Measurements from ENCODE around the gene CPNE4.

The CPNE4 gene

DNA sequence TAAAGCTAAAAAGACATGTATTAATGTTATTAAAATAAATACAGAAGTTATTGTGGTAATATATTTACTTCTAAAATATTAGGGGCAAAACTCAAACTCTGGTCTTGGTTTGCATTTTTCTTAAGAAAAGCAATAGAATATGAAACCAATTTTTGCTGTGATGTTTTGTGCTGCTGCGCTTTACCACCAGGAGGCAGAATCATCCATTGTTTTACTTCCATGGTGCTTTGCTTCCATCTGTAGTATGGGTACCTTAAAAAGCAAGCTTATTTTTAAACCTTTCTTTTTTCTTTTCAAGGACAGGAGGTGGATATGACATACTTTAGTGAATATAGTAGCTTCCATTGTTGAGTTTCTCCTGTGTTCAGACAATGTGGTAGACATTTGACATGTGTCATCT, 485.5 kb downstream of the CPNE4 start:
- no peak overlapping the region for H3K4me3 ChIP-seq (ENCODE audit: severe bottlenecking)
- no peaks in the 10 kb centered on the region for H3K9me3 ChIP-seq (ENCODE audit: severe bottlenecking)
- DNase-seq (ENCODE audit: low spot score): no peak
- no peak for ATAC-seq (ENCODE audit: low read depth)
- peaks cover 4% of the 10 kb centered on the region for H3K27me3 ChIP-seq (ENCODE audit: insufficient read depth, poor library complexity, severe bottlenecking)
- TF ChIP-seq, protein P1, sequence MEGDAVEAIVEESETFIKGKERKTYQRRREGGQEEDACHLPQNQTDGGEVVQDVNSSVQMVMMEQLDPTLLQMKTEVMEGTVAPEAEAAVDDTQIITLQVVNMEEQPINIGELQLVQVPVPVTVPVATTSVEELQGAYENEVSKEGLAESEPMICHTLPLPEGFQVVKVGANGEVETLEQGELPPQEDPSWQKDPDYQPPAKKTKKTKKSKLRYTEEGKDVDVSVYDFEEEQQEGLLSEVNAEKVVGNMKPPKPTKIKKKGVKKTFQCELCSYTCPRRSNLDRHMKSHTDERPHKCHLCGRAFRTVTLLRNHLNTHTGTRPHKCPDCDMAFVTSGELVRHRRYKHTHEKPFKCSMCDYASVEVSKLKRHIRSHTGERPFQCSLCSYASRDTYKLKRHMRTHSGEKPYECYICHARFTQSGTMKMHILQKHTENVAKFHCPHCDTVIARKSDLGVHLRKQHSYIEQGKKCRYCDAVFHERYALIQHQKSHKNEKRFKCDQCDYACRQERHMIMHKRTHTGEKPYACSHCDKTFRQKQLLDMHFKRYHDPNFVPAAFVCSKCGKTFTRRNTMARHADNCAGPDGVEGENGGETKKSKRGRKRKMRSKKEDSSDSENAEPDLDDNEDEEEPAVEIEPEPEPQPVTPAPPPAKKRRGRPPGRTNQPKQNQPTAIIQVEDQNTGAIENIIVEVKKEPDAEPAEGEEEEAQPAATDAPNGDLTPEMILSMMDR (IDR thresholded peaks at IDR 0.05; ENCODE audit: poor library complexity, severe bottlenecking): peak; percentile 15
- H3K36me3 ChIP-seq (ENCODE audit: low read depth): no peaks in the 10 kb centered on the region
- no peak overlapping the region for H3K27ac ChIP-seq (ENCODE audit: poor library complexity, severe bottlenecking)
- no peaks in the 10 kb centered on the region for H3K4me1 ChIP-seq (ENCODE audit: insufficient read depth, poor library complexity, severe bottlenecking)

DNA sequence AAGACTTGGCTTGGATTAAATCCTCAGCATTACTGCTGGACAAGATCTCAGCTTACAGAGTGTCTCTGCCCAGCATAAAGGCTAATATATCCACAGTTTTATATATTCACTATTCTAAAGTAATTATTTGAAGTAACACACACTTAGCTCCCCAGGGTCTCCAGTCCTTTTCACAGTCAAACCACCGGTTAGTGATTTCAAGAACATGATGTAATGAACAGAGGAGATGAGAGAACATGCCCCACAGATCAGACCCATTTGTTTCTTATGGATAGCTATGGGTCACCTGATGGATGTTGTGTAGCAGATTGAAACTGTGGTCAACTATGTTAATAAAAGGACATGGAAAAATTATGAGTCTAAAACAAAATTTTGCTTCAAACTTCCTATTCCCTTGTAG, 487.2 kb downstream of the CPNE4 start:
- Histone ChIP-seq H3K27ac (ENCODE audit: poor library complexity, severe bottlenecking) (no peak overlapping the region), H3K9me3 (ENCODE audit: severe bottlenecking) (no peaks in the 10 kb centered on the region), H3K4me1 (ENCODE audit: insufficient read depth, poor library complexity, severe bottlenecking) (peaks cover 5% of the 10 kb centered on the region), H3K4me3 (ENCODE audit: severe bottlenecking) (no peak overlapping the region), H3K36me3 (ENCODE audit: low read depth) (no peaks in the 10 kb centered on the region), H3K27me3 (ENCODE audit: insufficient read depth, poor library complexity, severe bottlenecking) (peaks cover 1% of the 10 kb centered on the region)
- ATAC-seq (ENCODE audit: low read depth) (no peak), DNase-seq (ENCODE audit: low spot score) (no peak)
- TF ChIP-seq, protein P1 (IDR thresholded peaks at IDR 0.05; ENCODE audit: poor library complexity, severe bottlenecking): no peak

DNA sequence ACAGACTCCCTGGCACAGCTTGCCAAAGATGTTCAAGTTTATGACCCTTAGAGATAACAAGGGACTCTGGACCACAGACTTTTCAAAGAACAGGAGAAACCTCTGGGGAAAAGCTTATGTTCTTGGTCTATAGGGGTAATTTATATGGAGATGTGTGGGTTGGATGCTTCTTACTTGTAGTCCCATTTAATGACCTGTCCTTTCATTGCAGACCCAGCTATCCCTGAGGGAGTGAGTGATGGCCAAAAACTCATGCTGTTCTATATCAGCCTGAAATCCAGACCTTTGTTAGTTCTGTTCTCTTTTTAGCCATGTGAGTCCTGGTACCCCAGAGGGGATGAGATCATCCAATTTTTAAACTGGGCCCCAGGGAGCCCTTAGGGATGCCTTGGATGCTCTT, 488.4 kb downstream of the CPNE4 start:
- Histone ChIP-seq H3K27me3 (ENCODE audit: insufficient read depth, poor library complexity, severe bottlenecking) (no peaks in the 10 kb centered on the region), H3K27ac (ENCODE audit: poor library complexity, severe bottlenecking) (no peak overlapping the region), H3K9me3 (ENCODE audit: severe bottlenecking) (no peaks in the 10 kb centered on the region), H3K4me1 (ENCODE audit: insufficient read depth, poor library complexity, severe bottlenecking) (peaks cover 5% of the 10 kb centered on the region), H3K4me3 (ENCODE audit: severe bottlenecking) (no peak overlapping the region), H3K36me3 (ENCODE audit: low read depth) (no peaks in the 10 kb centered on the region)
- TF ChIP-seq, protein P1 (IDR thresholded peaks at IDR 0.05; ENCODE audit: poor library complexity, severe bottlenecking): no peak
- DNase-seq (ENCODE audit: low spot score) (no peak), ATAC-seq (ENCODE audit: low read depth) (no peak)

DNA sequence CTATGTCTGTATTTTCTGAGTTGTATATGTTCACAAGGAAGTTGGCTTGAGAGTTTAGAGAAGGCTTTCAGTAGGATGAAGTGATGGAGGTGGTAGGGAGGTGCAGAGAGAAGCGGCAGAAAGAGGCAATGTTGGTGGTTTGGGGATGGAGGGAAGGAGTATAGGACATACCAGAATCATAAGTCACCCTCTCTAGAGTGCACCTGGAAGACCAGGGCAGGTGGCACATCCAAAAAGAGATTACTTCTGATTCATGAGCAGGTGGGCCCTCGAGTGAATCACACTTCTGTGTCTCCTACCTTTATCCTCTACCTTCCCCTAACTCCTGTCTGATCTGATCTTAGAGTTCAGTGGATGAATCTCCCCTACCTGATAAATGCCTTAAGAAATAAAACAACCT, 490.3 kb downstream of the CPNE4 start:
- TF ChIP-seq, protein P1 (IDR thresholded peaks at IDR 0.05; ENCODE audit: poor library complexity, severe bottlenecking): no peak
- Histone ChIP-seq H3K27me3 (ENCODE audit: insufficient read depth, poor library complexity, severe bottlenecking) (no peaks in the 10 kb centered on the region), H3K27ac (ENCODE audit: poor library complexity, severe bottlenecking) (no peak overlapping the region), H3K4me1 (ENCODE audit: insufficient read depth, poor library complexity, severe bottlenecking) (peaks cover 5% of the 10 kb centered on the region), H3K4me3 (ENCODE audit: severe bottlenecking) (no peak overlapping the region), H3K9me3 (ENCODE audit: severe bottlenecking) (no peaks in the 10 kb centered on the region), H3K36me3 (ENCODE audit: low read depth) (no peaks in the 10 kb centered on the region)
- ATAC-seq (ENCODE audit: low read depth) (peak; percentile 42; the same call in 1 of the 3 replicates), DNase-seq (ENCODE audit: low spot score) (no peak)

DNA sequence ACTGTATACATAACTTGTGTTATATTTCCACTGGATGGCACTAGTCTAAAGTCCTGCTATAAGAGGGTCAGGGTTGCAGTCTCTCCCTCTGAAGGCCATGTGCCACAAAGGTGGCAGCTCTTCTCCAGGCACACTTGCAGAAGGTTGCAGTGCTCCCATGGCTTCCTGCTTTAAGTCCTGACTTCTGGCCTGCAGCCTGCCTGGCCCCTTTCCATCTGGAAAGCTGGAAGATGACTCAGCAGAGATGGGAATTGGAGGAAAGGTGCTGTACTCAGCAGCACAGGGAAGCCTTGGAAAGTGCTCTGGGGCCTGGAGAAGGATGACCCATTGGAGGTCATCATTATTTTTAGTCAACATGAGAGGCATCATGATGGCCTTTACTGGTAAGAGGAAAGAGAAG, 491.1 kb downstream of the CPNE4 start:
- TF ChIP-seq, protein P1 (IDR thresholded peaks at IDR 0.05; ENCODE audit: poor library complexity, severe bottlenecking): no peak
- H3K9me3 ChIP-seq (ENCODE audit: severe bottlenecking): no peaks in the 10 kb centered on the region
- H3K27me3 ChIP-seq (ENCODE audit: insufficient read depth, poor library complexity, severe bottlenecking): no peaks in the 10 kb centered on the region
- H3K27ac ChIP-seq (ENCODE audit: poor library complexity, severe bottlenecking): no peak overlapping the region
- DNase-seq (ENCODE audit: low spot score): no peak
- peak; percentile 89 for ATAC-seq (ENCODE audit: low read depth)
- no peak overlapping the region for H3K4me3 ChIP-seq (ENCODE audit: severe bottlenecking)
- no peaks in the 10 kb centered on the region for H3K36me3 ChIP-seq (ENCODE audit: low read depth)
- peaks cover 5% of the 10 kb centered on the region for H3K4me1 ChIP-seq (ENCODE audit: insufficient read depth, poor library complexity, severe bottlenecking)
